OCI-LY7 (cell line): Measurements from ENCODE around the gene SLIT3. TPM values are rescaled to one million over a fixed set of nuclear protein-coding genes. Genes with fewer than 3 reads are reported as not detected.

ENCODE experiments used
- BruUV-seq: library from RNA; stranded (reverse); fragments of 400-500 nt; replicated peaks from 2 replicates; lab custom pipeline; 2021; lab: Mats Ljungman, UMichigan
- CTCF ChIA-PET: fragments of 300-600 bp; sonication (Branson Sonifier 250); formaldehyde crosslinking; loops from one replicate; lab custom pipeline; 2022; ENCODE audit warnings: antibody characterized with exemption; ENCODE audit not compliant: unreplicated experiment; lab: Charles Lee
- POLR2A ChIA-PET: fragments of 300-600 bp; sonication (Branson Sonifier 250); formaldehyde crosslinking; loops from one replicate; lab custom pipeline; 2022; ENCODE audit warnings: antibody characterized with exemption; lab: Charles Lee
- DNase-seq: peaks from one replicate; pipeline ENCODE4 v3.0.0-alpha.2; 2015; ENCODE audit warnings: low spot score
- H2AFZ ChIP-seq: fragments of 200-600 bp; sonication (generic), shearing (Covaris generic); 2 replicates; pipeline ENCODE4 v1.6.1; 2014; ENCODE audit warnings: mild to moderate bottlenecking, antibody characterized with exemption, low read length, moderate library complexity
- H3K27ac ChIP-seq: fragments of 200-600 bp; sonication (generic); 2 replicates; pipeline ENCODE4 v1.5.1; 2014; ENCODE audit warnings: mixed run types, low read depth, mild to moderate bottlenecking, moderate library complexity, low read length, inconsistent platforms; ENCODE audit not compliant: poor library complexity, severe bottlenecking
- H3K36me3 ChIP-seq: fragments of 200-600 bp; sonication (generic); 2 replicates; pipeline ENCODE4 v1.6.1; 2014; ENCODE audit warnings: mild to moderate bottlenecking, antibody characterized with exemption, low read length, moderate library complexity, mixed read lengths; ENCODE audit not compliant: insufficient read depth
- H3K4me1 ChIP-seq: fragments of 200-600 bp; sonication (generic); 2 replicates; pipeline ENCODE4 v1.5.1; 2014; ENCODE audit warnings: mild to moderate bottlenecking, low read length; ENCODE audit not compliant: insufficient read depth, poor library complexity, severe bottlenecking
- H3K4me2 ChIP-seq: fragments of 200-600 bp; sonication (generic); 2 replicates; pipeline ENCODE4 v1.6.1; 2014; ENCODE audit warnings: mild to moderate bottlenecking, low read length
- H3K4me3 ChIP-seq: fragments of 200-600 bp; sonication (generic); 2 replicates; pipeline ENCODE4 v1.5.1; 2014; ENCODE audit warnings: mild to moderate bottlenecking, low read depth, low read length; ENCODE audit not compliant: poor library complexity, severe bottlenecking
- H3K79me2 ChIP-seq: fragments of 200-600 bp; sonication (generic); 2 replicates; pipeline ENCODE4 v1.6.1; 2016; ENCODE audit warnings: low read depth, mild to moderate bottlenecking, low read length, moderate library complexity, mixed read lengths; ENCODE audit not compliant: insufficient read depth
- H3K9me2 ChIP-seq: fragments of 200-600 bp; sonication (generic); 2 replicates; pipeline ENCODE4 v1.6.1; 2016; ENCODE audit warnings: mild to moderate bottlenecking, low read length, mixed read lengths; ENCODE audit not compliant: insufficient read depth
- H3K9me3 ChIP-seq: fragments of 200-600 bp; sonication (generic); 2 replicates; pipeline ENCODE4 v1.6.1; 2014; ENCODE audit warnings: mild to moderate bottlenecking, mixed run types, low read length, mixed read lengths
- H4K20me1 ChIP-seq: fragments of 200-600 bp; sonication (generic); 2 replicates; pipeline ENCODE4 v1.6.1; 2014; ENCODE audit warnings: mild to moderate bottlenecking, antibody characterized with exemption, low read length, moderate library complexity, mixed read lengths; ENCODE audit not compliant: insufficient read depth
- CTCF ChIP-seq: fragments of 200-600 bp; sonication (generic); conservative IDR thresholded peaks from 2 replicates; pipeline ENCODE4 v1.5.1; 2014; ENCODE audit warnings: mild to moderate bottlenecking, antibody characterized with exemption, low read length, moderate library complexity, mixed read lengths
- EZH2phosphoT487 ChIP-seq: fragments of 200-600 bp; sonication (generic); IDR thresholded peaks from 2 replicates; pipeline ENCODE4 v1.6.1; 2018; ENCODE audit warnings: low read depth, borderline replicate concordance, mild to moderate bottlenecking, mixed run types, antibody characterized with exemption, low read length, moderate library complexity, mixed read lengths
- intact Hi-C: fragments of 100-400 bp; cut with micrococcal nuclease; formaldehyde crosslinking; loops from one replicate; pipeline ENCODE4 v1.10.0; 2022; ENCODE audit not compliant: unreplicated experiment
- total RNA-seq, 2 experiments: library from RNA; depleted of rRNA in 1 of 2; stranded (reverse); fragments of >200 nt in 1 of 2; shearing (Covaris generic) in 1 of 2; gene quantifications; 2 replicates each; pipeline ENCODE4 v1.2.3, GENCODE V29; 2014 to 2022

Gene SLIT3
- total RNA-seq, 2 experiments from 2014 or later = not detected

- DNase-seq = no peak
- BruUV-seq = no TSS peak
- intact Hi-C loops = loop anchor here (5.0 kb wide), 1 partner anchor 906 kb away; the partner anchor contains the start of gene SPDL1
- ChIA-PET POLR2A (interaction anchor here (0.6 kb wide), 1 partner anchor 1947 kb away, joined by 4 read pairs; no protein-coding TSS in a partner anchor), CTCF (no interaction called here)
- no peaks in the 10 kb centered on the region for H3K9me2 ChIP-seq
- H2AFZ ChIP-seq = no peak overlapping the region
- no peak overlapping the region for H3K4me2 ChIP-seq
- no peaks in the 10 kb centered on the region for H3K79me2 ChIP-seq
- H3K4me1 ChIP-seq = no peaks in the 10 kb centered on the region
- H3K4me3 ChIP-seq = no peak overlapping the region
- H3K9me3 ChIP-seq = no peaks in the 10 kb centered on the region
- no peak overlapping the region for H3K27ac ChIP-seq
- no peaks in the 10 kb centered on the region for H3K36me3 ChIP-seq
- no peaks in the 10 kb centered on the region for H4K20me1 ChIP-seq
- TF ChIP-seq CTCF (no peak), EZH2phosphoT487 (no peak)
Observed at GRCh38 chr5:168676501-168676900, 624.4 kb downstream of the SLIT3 start.

GRCh38 chr5:168675883-168676408, 625.0 kb downstream of the SLIT3 start:
- no peak for TF ChIP-seq EZH2phosphoT487
- TF ChIP-seq CTCF = no peak
- Histone ChIP-seq H3K79me2 (no peaks in the 10 kb centered on the region), H3K4me2 (no peak overlapping the region), H3K4me1 (no peaks in the 10 kb centered on the region), H3K27ac (no peak overlapping the region), H3K36me3 (no peaks in the 10 kb centered on the region), H3K9me3 (no peaks in the 10 kb centered on the region), H3K4me3 (no peak overlapping the region), H4K20me1 (no peaks in the 10 kb centered on the region), H2AFZ (no peak overlapping the region), H3K9me2 (no peaks in the 10 kb centered on the region)
- DNase-seq = no peak
- CTCF ChIA-PET = no interaction called here
- intact Hi-C loops = loop anchor here (5.0 kb wide), 1 partner anchor 906 kb away; the partner anchor contains the start of gene SPDL1
- no TSS peak for BruUV-seq
- POLR2A ChIA-PET = interaction anchor here (0.6 kb wide), 1 partner anchor 1947 kb away, joined by 4 read pairs; no protein-coding TSS in a partner anchor

GRCh38 chr5:168674893-168675482, 626.0 kb downstream of the SLIT3 start:
- CTCF ChIA-PET = no interaction called here
- intact Hi-C loops = loop anchor here (5.0 kb wide), 1 partner anchor 907 kb away; the partner anchor contains the start of gene SPDL1
- H4K20me1 ChIP-seq = no peaks in the 10 kb centered on the region

More at GRCh38 chr5:168674893-168675482, 626.0 kb downstream of the SLIT3 start:
- no peaks in the 10 kb centered on the region for H3K79me2 ChIP-seq
- H3K4me1 ChIP-seq = no peaks in the 10 kb centered on the region
- TF ChIP-seq EZH2phosphoT487 (no peak), CTCF (no peak)
- BruUV-seq = no TSS peak
- H2AFZ ChIP-seq = no peak overlapping the region
- H3K4me2 ChIP-seq = no peak overlapping the region
- DNase-seq = no peak
- no peaks in the 10 kb centered on the region for H3K9me2 ChIP-seq
- POLR2A ChIA-PET = no interaction called here
- H3K27ac ChIP-seq = no peak overlapping the region
- H3K36me3 ChIP-seq = no peaks in the 10 kb centered on the region
- H3K9me3 ChIP-seq = no peaks in the 10 kb centered on the region
- no peak overlapping the region for H3K4me3 ChIP-seq
